NCI-H2081 treated with DMSO at 0.1 percent for 48 hours (cell line): ENCODE data around the gene COL13A1.

ENCODE experiments used
- DNase-seq: peaks from one replicate; lab custom pipeline; 2025; lab: John Stamatoyannopoulos, UW

Gene COL13A1

GRCh38 chr10:69963835-69964710 is 162.4 kb downstream of the COL13A1 start:
- no peak for DNase-seq

DNA sequence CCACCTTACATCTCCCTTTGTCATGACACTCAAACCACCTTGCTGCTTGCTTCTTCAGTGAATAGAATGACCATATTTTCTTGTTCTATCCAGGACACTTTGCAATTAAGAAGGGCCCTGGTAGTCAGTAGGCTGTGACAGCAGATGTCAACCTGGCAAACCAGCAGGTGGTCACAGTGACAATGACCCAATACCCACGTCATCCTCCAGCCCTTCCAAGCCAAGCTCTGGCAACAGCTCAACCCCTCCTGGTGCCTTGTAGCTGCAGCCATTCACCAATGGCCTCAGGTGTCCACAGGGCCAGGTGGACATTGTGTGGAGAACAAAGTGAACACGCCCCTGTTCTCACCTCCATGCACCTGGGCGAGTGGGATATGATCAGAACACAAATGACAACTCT is 163.4 kb downstream of the COL13A1 start:
- no peak for DNase-seq

DNA sequence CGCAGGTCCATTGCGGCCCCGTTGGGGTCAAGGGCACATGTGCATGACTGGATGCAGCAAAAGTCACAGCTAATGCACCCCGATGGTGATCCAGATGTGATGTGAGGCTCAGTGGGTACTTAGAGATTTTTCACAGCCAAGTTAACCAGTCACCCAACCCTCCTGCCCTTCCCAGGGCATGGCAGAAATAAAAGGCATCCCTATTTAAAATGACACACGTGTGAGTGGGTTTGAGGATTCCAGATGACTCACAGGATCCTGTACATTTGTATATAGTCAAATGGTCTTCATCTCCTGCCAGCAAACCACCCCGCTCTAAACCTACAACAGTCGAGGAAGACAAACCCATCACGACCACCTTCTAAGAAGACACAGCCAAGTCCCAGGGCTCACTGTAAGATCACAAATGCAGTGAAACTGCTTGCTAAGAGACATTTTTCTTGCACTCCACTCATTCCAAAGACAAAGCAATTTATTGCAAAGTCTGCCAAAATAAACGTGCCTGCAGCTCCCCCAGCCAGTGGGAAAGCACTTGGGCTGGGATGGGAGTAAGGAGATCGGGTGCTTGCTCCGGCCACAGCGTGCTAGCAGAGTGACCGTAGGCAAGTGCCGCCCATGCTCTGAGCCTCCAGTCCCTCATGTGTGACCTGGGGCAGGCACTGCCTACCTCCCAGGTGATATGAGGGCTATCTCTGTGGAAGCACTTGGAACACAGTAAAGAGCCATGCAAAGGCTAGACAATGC is 164.4 kb downstream of the COL13A1 start:
- no peak for DNase-seq

DNA sequence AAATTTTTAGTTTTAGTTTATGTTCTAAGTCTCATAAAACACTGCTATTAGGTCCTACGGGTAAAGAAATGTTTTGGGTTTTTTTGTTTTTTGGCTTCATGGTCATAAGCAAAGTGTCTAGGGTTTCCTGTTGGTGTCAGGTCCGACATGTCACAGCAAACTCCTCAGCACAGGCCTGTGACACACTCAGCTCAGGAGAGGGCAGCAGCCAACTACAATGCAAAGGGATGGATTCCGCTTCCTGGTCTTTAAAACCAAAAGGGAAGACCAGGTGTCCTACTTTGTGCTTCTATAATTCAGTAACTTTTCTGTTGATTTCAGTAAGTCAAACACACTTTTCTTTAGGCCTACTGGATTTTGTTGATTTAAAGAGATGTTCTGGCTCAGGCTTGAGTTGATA is 167.1 kb downstream of the COL13A1 start:
- no peak for DNase-seq

- DNase-seq: no peak
Observed at GRCh38 chr10:69969977-69970376, 168.3 kb downstream of the COL13A1 start.

DNA sequence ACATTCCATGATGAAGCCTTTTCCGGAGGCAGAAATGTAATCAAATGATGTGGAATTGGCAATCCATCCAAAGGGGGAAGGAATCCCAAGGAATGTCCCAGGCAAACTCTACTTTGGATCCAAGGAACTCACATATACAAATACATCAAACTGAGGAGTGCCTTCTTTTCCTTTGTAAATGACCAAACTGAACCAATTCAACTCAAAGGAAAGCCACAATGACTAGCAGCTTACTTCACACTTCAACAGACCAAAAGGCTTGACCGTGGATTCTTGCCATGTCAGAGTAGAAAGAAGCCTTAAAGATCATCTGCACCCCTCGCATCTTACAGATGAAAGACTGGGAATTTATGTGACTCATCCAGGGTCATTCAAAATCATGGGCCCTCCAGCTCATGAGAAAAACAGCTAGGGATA is 171.3 kb downstream of the COL13A1 start:
- DNase-seq: no peak

- no peak for DNase-seq
Observed at GRCh38 chr10:69973678-69974077, 172.0 kb downstream of the COL13A1 start.

- DNase-seq: no peak
Observed at GRCh38 chr10:69974551-69975155, 172.9 kb downstream of the COL13A1 start.

- DNase-seq: no peak
Observed at GRCh38 chr10:69976795-69977546, 175.3 kb downstream of the COL13A1 start.

- DNase-seq: no peak
Observed at GRCh38 chr10:69979174-69979573, 177.5 kb downstream of the COL13A1 start.

GRCh38 chr10:69980672-69981071 is 179.0 kb downstream of the COL13A1 start:
- no peak for DNase-seq

- no peak for DNase-seq
Observed at GRCh38 chr10:69988094-69988493, 186.4 kb downstream of the COL13A1 start.

- DNase-seq: no peak
Observed at GRCh38 chr10:69991151-69991550, 189.4 kb downstream of the COL13A1 start.

DNA sequence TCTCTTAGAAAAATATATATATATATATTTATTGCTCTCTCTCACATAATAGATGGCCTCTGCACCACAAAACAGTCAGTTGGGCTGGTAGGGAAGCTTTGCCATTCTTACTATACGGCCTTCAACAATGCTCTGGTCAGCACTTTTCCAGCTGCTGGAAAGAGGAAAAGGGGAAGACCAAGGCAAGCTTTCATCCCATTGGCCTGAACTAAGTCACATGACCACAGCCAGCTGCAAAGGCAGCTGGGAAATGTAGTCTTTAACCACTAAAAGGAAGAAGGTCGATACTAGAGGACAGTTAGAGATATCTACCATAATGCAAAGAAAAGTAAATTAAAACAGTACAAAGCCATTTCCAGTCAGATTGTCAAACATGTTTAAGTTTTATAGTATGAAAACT is 192.6 kb downstream of the COL13A1 start:
- no peak for DNase-seq

DNA sequence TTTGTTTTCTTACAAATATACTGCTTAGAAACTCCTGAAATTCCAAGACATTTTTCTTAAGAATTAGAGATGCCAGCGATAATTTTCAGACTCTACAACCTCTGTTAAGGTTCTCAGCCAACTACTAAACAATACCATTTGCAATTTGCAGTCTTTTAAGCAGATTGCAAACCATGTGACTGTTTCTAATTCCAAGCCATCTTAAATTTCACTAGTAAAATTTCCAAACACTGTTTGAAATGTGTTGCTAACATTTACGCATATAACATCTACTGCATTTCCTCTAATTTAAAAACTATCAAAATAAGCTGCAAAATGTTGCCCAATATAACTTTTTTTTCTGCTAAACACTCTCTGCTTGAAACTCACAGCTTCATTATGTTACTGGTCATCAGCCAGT is 194.9 kb downstream of the COL13A1 start:
- DNase-seq: no peak

- no peak for DNase-seq
Observed at GRCh38 chr10:70000262-70000661, 198.6 kb downstream of the COL13A1 start.

DNA sequence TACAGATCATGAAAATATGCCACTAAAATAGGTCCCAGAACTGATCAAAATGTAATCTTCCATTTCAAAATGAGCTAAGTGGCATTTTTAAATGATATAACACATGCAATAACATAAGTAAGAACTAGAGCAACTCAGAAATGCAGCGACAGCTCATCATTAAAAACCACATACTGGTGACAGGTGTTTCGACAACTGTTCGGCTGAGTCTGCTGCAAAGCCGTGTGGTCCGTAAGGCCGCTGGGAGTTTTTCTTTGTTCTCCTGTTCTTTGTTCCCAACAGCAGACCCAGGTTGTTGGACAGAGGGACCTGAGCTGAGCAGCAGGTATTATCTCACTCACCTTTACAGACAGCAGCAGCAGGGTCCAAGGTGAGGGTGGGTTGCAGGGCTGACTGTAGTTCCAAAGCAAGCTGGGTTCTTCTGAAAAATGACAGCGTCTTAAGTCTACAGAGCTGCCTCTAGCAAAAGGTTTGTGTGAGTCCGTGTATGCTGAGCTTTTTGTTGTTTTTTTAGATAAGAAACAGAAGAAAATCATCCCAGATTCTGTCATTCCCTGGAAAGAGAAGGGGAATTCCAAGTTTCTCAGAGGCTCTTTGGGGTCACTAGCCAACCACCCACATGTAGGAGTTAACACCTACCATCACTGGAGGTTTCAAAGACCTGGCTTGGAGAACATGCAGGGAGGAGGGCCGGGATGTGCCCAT is 205.6 kb downstream of the COL13A1 start:
- DNase-seq: no peak
